AG09309 (cell line): Measurements from ENCODE around the gene PPP1R8.
A peak's percentile ranks its signal among the peaks of the same experiment; 100 is the strongest.
"Not testable (repeated sequence)": the region's sequence is repeated elsewhere in the genome, so short reads cannot be mapped to it uniquely, and the experiment has no call there.

ENCODE experiments used
- DNase-seq: peaks from one replicate; pipeline ENCODE4 v3.0.0-alpha.2; 2010; ENCODE audit warnings: low read depth
- H3K4me3 ChIP-seq: 2 replicates; pipeline ENCODE4 v1.5.1; 2011; ENCODE audit warnings: mild to moderate bottlenecking, low read depth, low read length, moderate library complexity; ENCODE audit not compliant: control insufficient read depth
- TF ChIP-seq, protein P1 (sequence below): IDR thresholded peaks from 2 replicates; pipeline ENCODE4 v1.5.1; 2011; ENCODE audit warnings: mild to moderate bottlenecking, low read depth, low read length, inconsistent platforms; ENCODE audit not compliant: insufficient read depth, control insufficient read depth; ENCODE audit errors: missing control alignments

PPP1R8 gene

DNA sequence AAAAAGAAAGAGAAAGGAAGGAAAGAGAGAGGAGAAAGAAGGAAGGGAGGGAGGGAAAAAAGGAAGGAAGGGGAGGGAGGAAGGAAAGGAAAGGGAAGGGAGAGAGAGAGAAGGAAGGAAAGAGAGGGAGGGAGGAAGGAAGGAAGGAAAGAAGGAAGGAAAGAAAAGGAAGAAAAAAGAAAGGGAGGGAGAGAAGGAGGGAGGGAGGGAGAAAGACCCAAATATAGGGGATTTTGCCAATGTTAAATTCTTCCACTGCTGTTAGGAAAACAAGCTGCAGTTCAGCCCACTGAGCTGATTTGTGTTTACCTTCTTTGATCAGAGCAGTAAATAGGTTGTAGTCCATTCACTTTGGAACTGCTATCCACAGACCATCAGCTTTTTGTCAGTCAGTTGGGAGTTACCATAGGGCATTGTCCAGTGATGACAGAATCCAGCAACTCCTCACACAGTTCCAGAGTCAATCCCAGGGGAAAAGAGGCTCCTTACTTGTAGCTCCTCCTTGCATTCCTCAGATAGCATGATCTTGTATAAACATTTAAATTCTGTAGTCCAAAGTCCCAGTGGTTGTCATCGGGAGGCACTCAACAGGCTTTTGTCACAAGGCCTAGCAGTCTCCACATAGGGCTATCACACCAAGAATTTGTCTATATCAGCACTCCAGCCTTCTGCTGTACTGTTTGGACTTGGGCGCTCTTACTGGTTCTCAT, 13.5 kb upstream of the PPP1R8 start:
- no peak overlapping the region for H3K4me3 ChIP-seq
- TF ChIP-seq, protein P1, sequence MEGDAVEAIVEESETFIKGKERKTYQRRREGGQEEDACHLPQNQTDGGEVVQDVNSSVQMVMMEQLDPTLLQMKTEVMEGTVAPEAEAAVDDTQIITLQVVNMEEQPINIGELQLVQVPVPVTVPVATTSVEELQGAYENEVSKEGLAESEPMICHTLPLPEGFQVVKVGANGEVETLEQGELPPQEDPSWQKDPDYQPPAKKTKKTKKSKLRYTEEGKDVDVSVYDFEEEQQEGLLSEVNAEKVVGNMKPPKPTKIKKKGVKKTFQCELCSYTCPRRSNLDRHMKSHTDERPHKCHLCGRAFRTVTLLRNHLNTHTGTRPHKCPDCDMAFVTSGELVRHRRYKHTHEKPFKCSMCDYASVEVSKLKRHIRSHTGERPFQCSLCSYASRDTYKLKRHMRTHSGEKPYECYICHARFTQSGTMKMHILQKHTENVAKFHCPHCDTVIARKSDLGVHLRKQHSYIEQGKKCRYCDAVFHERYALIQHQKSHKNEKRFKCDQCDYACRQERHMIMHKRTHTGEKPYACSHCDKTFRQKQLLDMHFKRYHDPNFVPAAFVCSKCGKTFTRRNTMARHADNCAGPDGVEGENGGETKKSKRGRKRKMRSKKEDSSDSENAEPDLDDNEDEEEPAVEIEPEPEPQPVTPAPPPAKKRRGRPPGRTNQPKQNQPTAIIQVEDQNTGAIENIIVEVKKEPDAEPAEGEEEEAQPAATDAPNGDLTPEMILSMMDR: no peak
- DNase-seq: peak; percentile 48

DNA sequence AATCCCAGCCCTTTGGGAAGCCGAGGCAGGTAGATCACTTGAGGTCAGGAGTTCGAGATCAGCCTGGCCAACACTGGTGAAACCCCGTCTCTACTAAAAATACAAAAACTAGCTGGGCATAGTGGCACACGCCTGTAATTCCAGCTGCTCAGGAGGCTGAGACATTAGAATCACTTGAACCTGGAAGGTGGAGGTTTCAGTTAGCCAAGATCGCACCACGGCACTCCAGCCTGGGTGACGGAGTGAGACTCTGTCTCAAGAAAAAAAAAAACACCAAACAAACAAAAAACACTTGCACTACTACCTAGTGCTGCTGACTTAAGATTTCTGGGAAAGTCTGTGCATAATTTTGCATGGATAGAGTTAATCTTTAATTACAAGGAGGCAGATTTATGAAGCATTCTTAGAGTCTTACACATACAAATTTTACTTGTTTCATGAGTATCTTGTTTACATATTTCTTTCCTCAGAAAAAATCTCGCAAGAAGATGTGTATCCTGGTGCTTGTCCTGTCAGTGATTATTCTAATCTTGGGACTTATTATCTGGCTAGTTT, 8.7 kb upstream of the PPP1R8 start:
- DNase-seq: no peak
- TF ChIP-seq, protein P1: no peak
- no peak overlapping the region for H3K4me3 ChIP-seq

DNA sequence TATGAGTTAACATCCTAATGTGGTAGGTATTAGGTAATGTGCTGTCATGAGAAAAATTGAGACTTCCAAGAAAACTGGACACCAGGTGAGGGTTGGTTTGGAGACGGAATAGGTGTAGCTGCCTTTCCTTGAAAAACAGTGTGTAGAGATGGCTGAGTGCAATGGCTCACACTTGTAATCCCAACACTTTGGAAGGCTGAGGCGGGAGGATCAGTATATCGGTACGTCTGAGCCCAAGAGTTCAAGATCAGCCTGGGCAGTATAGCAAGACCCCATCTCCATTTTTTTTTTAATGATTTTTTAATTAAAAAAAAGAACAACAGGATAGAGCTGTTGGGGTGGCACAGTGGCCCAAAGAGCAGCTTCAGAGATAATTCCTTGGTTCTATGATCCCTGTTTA, 6.8 kb upstream of the PPP1R8 start:
- no peak for DNase-seq
- H3K4me3 ChIP-seq: no peak overlapping the region
- TF ChIP-seq, protein P1: no peak

DNA sequence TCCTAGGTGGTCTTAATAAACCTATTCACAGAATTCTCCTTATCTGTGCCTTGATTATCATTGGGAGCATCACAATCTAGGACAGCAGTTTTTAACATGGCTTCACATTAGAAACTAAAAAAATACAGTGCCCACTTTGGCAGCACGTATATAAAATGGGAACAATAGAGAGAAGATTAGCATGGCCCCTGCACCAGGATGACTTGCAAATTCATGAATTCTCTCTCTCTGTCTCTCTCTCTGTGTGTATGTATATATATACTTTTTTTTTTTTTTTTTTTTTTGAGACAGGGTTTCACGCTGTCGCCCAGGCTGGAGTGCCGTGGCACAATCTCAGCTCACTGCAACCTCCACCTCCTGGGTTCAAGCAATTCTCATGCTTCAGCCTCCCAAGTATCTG, 6.2 kb upstream of the PPP1R8 start:
- H3K4me3 ChIP-seq: no peak overlapping the region
- DNase-seq: no peak
- TF ChIP-seq, protein P1: no peak

DNA sequence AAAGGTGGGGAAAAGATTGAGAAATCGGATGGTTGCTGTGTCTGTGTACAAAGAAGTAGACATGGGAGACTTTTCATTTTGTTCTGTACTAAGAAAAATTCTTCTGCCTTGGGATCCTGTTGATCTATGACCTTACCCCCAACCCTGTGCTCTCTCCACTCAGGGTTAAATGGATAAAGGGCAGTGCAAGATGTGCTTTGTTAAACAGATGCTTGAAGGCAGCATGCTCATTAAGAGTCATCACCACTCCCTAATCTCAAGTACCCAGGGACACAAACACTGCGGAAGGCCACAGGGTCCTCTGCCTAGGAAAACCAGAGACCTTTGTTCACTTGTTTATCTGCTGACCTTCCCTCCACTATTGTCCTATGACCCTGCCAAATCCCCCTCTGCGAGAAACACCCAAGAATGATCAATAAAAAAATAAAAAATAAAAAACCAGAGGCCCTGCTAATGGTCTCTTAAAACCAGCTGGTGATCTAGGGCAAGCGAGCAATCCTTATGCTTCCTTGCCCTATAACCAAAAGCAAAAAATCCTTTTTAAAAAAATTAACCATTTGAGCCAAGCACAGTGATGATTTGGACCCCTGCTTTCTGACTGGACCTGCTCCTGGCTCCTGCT, 1.1 kb upstream of the PPP1R8 start:
- H3K4me3 ChIP-seq, DNase-seq: not testable (repeated sequence)

DNA sequence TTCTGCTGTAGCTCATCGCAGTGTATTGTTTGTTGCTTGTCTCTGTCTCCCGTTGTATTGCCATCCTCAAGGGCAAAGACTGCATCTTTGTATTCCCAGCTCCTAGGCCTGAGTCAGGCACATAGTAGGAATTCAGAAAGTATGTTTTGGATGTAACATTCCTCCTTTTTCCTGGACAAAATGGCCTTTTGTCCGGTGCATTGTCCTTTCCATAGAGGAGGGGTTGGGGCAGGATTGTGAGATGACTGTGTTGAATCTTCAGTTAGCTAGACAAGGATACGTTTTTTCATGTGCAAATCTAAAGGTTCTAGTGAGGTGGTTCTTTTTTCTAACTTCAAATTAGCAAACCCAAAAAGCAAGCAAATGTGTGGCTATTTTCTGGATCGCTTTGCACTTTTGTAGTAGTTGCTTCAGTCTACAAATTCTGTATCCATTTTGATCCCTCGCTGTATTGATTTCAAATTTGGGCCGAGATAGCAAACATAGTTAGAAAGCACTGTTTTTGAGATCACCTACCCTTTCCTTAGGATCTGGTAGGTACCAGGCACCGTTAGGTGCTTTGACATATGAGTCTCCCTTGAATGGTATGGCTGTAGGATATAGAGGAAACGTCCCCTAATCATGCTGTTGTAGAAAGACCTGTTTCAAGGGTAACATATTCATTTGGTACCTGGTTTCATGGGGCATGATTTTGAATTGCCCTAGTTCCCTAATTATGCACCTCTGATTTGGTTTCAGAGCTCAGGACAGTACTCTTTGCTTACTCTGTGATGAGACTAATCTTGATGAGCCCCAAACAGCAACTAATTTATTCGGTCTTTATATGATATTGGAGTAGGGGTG, 1.2 kb downstream of the PPP1R8 start:
- TF ChIP-seq, protein P1: no peak
- H3K4me3 ChIP-seq: peak overlapping the region; percentile 89
- no peak for DNase-seq
